Right renal cortex interstitium (tissue), 3 donors: Measurements from ENCODE around the gene CLIC5. TPM values are rescaled to one million over a fixed set of nuclear protein-coding genes. Genes with fewer than 3 reads are reported as not detected.

Experiments used
- DNase-seq, 3 donors: peaks; one replicate each; pipeline ENCODE4 v3.0.0-alpha.2; 2013; ENCODE audit warnings: low read depth in 3 of 3, low spot score in 2 of 3
- polyA plus RNA-seq, 3 donors: library from polyadenylated mRNA; unstranded; fragments of 120-200 nt; gene quantifications; one replicate each; pipeline ENCODE4 v1.2.1, GENCODE V29; 2013; ENCODE audit not compliant: insufficient read length in 3 of 3

CLIC5 gene
- polyA plus RNA-seq, 3 donors: 194 to 233 (median 233) TPM

DNA sequence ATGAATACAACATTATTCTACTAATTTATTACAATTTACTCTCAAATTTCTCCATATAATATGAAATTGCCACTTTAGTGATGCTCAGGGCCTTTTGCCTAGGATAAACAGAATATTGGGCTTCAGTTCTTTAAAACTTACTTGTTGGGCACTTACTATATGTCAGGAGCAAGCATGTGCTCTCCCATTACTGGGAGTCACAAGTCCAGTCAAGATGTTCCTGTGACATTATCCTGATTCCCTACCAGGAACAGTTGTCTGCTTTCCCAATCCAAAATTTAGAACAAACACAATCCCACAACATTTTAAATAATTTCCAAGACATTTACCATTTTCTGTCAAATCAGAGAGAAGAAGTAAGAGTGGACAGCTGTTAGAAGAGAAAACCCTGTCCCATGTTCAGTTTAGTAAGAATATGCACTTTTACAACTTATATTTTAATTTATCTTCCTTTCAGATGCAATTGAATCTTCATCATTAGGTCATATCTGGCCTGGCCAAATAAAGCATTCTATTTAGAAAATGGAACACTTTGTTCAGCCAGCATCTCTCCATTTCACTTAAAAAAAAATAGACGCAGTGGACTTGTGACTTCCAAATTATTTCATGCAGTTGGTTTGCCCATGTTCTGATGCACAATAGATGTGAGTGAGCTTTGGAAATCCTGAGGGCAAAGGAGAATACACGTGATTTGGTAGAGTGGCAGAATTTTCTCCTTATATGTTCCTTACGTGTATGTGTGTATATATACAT is 159.8 kb downstream of the CLIC5 start:
- no peak for DNase-seq

DNA sequence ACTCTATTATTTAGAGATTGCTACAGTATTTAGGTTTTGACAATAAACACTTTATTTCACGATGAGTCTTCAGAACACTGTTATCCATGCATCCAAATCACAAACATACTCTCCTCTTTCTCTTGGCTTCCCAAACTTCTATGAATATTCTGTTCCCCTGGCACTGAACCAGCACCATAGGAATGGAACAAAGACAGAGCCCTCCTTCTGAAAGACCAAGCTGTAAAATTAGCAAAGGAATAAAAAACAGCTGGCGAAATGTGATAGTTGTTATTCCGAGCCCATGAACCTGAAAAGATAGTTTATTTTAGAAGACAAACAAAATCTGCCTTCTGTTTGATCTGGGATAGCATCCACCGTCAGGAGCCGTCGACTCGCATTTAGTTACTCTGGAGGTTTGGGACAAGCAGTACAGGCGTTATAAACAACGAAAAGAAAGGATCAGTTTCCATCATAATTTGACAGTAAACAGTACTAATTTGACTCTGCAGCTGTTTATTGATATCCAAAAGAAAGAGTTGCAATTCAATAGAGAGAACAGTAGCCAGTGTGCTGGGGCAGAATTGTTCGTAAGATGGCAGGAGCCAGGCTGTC is 161.4 kb downstream of the CLIC5 start:
- DNase-seq: no peak

DNA sequence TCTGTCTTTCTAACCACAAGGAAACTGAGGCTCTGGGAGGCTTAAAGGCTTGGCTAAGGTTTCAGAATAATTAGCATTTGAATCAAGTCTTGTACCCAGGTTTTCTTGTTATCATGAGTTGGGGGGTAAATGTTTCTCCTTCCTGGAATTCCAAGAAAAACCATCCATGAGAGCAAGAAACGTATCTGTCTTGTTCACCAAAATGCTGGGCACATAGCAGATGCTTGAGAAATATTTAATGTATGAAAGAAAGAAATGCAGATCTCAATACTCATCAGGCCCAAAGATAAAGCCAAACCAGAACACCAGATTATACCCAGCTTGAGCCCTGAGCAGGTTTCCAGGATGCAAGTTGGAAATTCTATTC is 164.6 kb downstream of the CLIC5 start:
- DNase-seq: no peak

DNA sequence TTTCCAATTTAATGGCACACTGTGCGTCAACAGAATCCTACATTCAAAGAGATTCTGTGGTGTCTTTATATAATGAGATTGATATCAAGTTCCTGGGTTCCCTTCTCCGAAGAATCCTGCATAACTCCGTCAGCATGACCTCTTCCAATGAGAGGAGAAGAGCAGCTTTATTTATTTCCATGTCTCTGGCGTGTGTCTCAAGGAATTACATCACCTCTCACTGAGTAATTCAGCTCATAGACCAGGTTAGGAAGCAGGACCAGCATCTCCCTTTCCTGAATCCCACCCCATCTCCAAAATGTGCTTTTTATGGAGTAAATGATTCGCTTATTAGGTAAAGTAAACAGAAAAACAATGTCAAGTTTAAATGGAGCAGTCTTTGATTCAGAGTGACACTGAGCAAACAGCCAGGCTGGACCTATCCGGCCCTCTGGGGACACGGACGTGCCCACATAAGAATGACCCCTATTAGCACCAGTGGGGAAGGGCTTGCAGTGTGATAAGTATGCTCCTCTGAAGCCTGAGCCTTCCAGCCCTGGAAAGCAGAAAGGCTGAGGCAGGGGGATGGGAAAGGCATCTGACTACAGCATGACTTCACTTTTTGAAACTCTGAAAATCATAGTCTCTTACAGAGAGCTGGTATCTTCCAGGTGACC is 165.2 kb downstream of the CLIC5 start:
- DNase-seq: no peak

DNA sequence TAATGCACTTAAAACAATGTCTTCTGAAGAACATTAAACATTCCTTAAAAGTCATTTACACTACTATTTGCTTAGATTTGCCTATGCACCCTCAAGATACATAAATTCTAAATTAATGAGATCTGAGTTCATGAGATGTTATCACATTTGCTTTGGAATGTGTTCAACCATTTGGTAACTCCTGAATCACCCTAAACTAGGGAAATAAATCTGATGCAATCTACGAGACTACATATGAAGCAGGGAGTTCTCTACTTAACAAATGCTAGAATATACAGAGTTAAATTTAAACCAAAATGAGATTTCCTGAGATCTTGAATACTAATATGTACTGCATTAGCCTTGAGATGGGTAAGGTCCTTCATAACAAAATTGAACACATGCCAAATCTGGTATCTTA is 170.1 kb downstream of the CLIC5 start:
- no peak for DNase-seq

DNA sequence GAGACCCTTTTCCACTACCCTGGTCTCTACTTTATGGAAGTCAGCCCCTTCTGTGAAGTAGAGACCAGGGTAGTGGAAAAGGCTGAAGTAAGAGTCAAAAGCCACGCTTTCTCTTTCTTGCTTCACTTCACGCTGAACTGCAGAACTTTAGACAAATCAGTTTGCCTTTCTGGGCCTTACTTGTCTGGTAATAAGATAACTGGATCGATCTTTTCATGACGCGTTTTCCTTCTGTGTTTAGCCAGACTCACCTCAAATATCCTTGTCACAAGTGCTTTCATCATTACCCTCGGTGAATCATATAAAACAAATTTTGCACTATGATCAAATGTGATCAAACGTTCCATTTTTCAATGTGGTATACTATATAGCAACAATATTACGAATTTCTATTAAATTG is 170.7 kb downstream of the CLIC5 start:
- DNase-seq: no peak

DNA sequence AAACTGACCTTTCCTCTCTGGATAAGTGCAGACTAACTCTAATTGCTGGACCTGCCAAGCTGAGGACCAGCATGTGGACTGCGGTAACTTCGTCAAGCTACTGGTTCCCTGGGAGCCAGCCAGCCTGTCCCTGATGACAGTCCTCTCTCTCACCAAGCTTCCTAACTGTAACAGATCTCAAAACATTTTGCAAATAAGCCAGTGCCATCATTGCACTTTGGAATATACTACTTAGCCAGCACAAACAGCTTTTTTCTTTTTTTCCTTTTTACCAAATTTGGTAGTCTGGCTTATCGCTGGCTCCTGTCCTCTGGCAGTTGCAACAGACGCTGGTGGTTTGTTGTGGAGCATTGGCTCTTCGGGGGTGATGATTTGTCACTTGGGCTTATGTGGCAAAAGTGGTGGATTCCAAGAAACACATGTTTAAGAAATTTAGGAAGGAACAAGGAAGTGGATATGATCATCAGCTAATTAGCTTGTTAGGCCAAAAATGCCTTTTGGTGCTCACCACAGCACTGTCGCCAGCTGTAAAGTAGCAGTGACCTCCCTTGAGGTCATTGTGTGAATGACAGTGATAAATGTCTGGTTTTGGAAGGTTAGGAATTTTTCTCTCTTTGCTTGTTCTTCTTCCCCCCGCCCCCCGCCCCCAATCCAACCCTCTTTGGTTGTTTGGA is 171.7 kb downstream of the CLIC5 start:
- no peak for DNase-seq

DNA sequence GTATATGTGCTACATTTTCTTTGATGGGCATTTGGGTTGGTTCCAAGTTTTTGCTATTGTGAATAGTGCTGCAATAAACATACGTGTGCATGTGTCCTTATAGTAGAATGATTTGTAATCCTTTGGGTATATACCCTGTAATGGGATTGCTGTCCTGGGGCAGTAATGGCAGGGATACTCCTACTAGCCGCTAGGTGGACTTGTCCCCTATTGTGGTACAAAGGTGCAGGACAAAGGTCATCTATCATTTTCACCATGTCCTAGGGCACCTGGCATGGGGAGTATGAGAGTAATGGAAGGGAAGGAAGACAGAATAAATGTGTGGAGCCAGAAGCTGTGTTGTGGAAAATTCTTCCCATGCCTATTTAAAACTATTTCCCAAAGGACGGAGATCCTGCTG is 174.6 kb downstream of the CLIC5 start:
- DNase-seq: no peak

DNA sequence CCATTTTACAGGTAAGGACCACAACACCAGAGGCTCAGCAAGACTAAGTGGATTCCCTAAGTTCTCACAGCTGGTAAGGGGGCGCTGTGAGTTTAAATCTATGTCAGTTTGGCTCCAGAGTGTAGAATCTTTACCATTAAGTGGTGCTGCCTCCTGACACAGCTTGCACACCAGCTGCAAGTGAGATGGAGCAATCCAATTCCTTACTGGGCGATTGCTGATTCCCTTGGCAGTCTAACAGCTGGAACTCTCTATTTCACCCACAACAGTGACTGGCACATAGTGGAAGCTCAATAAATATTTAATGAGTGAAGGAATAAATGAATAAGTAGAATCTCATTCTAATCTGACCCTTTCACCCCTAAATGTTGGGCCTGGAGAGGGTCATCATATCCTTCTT is 176.7 kb downstream of the CLIC5 start:
- DNase-seq: no peak

DNA sequence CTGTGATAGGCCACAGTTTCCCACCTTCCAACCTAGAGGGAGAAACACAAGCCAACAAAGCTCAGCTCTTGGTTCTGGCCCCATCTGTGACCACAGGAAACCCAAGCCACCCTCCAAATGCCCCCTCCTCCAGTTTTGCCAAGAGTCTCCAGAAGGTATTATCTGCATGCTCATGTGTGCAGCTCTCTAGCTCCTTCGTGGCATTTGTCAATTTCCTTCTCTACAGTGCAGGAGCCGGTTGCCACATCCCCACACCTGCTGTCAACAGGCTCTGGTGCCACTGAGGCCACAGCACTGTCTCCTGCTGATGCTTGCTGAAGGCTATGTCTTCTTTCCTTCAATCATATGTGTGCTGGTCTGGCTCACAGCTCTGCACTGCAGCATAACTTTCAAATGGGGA is 177.2 kb downstream of the CLIC5 start:
- no peak for DNase-seq

DNA sequence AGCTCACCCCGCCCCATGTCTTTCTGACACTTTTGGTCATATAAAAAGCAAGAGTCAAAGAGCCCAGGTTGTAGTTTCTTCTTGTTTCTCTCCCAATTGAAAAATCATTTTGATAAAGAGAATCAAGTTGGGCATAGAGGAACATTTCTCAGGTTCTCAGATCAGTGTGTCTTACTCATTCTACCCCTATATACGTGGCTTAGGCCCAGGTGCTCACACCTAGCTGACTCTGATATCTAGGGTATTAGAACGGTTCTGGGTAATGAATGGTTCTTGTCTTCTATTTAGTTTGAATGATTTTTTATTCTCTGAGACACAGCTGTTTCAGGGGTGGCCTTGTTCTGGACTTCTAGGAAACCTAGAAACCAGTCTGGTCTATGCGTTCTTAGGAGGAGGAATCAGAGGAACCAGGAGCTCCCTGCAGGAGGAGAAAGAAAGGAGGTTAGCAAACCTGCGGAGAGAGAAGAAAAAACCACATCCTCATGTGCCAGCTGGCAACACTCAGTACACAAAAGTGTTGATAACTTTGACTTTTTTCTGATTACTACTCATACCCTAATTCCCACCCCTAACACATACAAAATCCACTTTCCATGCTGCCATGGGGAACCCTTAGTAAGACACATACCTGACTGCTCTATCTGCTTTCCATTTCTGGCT is 178.0 kb downstream of the CLIC5 start:
- DNase-seq: no peak

DNA sequence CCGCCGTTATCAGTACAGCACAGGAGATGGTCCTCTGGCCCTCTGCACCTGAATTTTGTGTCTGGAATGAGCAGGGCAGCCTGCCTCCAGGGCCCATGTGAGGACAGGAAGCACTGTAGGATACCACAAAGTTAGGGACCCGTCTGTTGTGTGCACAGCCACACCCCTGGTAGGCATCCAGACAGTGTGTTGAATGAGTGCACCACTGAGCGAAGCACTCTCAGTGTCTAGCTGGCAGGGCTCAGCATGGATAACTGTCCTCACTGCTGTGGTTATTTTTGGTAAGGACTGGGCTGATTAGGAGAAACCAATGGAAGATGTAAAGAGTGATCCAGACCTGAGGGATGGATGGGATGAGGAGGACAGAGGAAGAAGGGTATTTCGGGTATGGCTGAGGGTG is 178.7 kb downstream of the CLIC5 start:
- DNase-seq: no peak

DNA sequence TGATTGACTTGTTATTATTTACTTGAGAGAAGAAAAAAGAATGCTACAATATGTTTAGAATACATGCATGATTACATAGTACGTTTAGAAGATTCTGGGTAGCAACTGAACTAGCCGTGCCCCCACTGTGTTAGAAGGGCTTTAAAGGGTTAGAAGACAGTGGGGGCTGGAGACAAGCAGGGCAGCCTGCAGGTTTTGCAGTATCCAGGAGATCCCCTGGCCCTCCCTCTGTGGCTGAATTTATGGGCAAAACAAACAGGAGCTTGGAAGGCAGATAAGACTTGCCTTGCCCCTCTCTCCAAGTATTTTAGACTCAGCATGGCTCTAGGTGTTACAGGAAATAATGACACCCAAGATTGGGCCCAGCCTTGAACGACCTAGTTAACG is 179.2 kb downstream of the CLIC5 start:
- no peak for DNase-seq

DNA sequence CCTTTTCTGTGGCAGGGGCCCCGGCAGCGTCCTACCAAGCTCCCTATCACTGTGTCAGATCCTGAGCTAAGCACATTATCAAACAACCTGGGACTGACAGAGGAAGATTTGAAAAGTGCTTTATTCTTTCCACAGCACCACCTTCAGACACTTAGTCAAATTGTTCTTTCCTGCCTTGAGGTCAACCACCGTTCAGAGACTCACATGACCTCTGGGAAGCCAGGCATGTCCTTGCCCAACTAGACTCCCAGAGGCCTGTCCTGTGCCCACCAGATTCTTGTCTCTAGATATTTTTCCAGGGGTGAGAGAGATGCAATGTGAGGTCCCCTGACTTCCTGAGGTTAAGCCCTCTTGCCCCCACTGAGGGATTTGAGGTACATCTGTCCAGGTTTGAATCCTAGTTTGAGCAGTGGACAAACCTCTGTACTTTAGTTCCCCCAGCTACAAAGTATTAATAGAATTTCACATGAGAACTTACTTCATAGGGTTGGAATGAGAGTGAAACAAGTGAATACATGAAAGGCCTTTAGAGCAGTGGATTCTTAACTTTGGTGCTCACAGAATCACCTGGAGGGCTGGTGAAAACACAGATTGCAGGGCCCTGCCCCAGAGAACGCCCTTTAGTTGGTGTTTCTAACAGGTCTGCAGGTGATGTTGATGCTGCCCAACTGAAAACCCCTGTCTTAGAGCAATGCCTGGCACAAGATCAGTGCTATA is 179.8 kb downstream of the CLIC5 start:
- no peak for DNase-seq

DNA sequence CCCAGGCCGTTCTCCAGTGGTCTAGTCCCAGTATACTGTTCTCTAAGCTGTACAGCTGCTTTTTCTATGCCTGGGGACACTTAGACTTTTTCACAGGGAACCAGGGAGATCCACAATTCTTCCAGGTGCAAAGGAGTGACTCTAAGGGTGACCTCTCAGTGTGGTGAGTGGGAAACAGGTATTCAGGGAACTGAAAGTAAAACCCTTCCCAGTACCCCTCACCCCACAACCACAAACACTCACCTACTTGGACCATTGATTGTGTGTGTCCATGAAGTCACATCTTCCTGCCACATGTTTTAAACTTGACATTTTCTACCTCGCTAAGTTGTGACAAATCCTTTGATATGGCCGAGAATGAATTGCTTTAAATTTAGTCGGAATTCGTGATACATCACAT is 183.6 kb downstream of the CLIC5 start:
- no peak for DNase-seq

Other genes with a start within 250 kb of the CLIC5 start
- gene ENPP4, start 114.1 kb upstream of the CLIC5 start, polyA plus RNA-seq: 10 to 100 TPM; 16.7 to 18.8 (median 18.1) TPM
- gene ENPP5, start 155.1 kb upstream of the CLIC5 start, polyA plus RNA-seq: 10 to 100 TPM; 16.8 to 18.9 (median 18.7) TPM